Mammary epithelial cell (primary cell): ENCODE data around the gene EVPL.

Source experiments
- CTCF ChIP-seq, 2 donors: IDR thresholded peaks in 1 of 2; conservative IDR thresholded peaks in 1 of 2; 2 replicates each; pipeline ENCODE4 v1.5.1; 2011 to 2012; ENCODE audit warnings: inconsistent platforms in 2 of 2, low read length in 2 of 2, mild to moderate bottlenecking in 2 of 2, control low read depth in 1 of 2, low read depth in 1 of 2; ENCODE audit not compliant: insufficient read depth in 1 of 2; ENCODE audit errors: extremely low read depth in 1 of 2
- EZH2 ChIP-seq: IDR thresholded peaks from 2 replicates; pipeline ENCODE4 v1.6.1; 2012; ENCODE audit warnings: low read length, inconsistent platforms, borderline replicate concordance

DNA sequence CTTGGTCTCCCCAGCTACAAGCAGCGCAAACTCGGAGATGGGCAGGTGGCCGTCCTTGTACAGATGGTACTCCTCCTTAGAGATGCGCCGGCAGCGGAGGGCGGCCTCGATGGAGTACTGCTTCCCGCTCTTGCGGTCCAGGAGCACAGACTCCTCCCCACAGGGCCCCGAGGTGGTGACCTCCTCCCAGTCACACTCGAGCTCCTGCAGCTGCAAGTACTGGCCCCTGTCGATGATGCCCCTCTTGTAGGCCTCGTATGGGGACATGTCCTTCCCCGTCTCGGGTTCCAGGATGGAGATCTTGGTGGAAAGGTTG lies 19.3 kb downstream of the EVPL start:
- no peak for TF ChIP-seq CTCF (conservative IDR thresholded peaks at IDR 0.05 in 1 of 2, IDR thresholded peaks at IDR 0.05 in 1 of 2; ENCODE audit: extremely low read depth in 1 of 2, insufficient read depth in 1 of 2, low read depth in 1 of 2, low read length in 2 of 2)
- no peak for TF ChIP-seq EZH2
